HG02763 (cell line): ENCODE measurements around the gene JDP2.
"Not testable (repeated sequence)": the region's sequence is repeated elsewhere in the genome, so short reads cannot be mapped to it uniquely, and the experiment has no call there.

Source experiments
- ATAC-seq: cut with Tn5 transposase; IDR thresholded peaks from one replicate; pipeline ENCODE4 v1.9.1; 2021; ENCODE audit warnings: mild to moderate bottlenecking, moderate library complexity; ENCODE audit not compliant: unreplicated experiment

JDP2 gene

GRCh38 chr14:75427482-75428229 is at the start of gene JDP2:
Gene JDP2 (plus strand): TSS chr14:75428022. CDS start chr14:75437921, 9,899 bp downstream.
- ATAC-seq, result peak; percentile 38

GRCh38 chr14:75379246-75379929 is 48.4 kb upstream of the JDP2 start:
- ATAC-seq, result no peak

GRCh38 chr14:75379930-75380270 is 47.9 kb upstream of the JDP2 start:
- ATAC-seq, result no peak

GRCh38 chr14:75380656-75381055 is 47.2 kb upstream of the JDP2 start:
- ATAC-seq, result no peak

- no peak for ATAC-seq
Measured at GRCh38 chr14:75381642-75382041, 46.2 kb upstream of the JDP2 start.

- ATAC-seq, result not testable (repeated sequence)
Measured at GRCh38 chr14:75383219-75383618, 44.6 kb upstream of the JDP2 start.

- no peak for ATAC-seq
Measured at GRCh38 chr14:75383721-75384120, 44.1 kb upstream of the JDP2 start.

GRCh38 chr14:75389679-75390078 is 38.1 kb upstream of the JDP2 start:
- ATAC-seq, result no peak

GRCh38 chr14:75390183-75390582 is 37.6 kb upstream of the JDP2 start:
- no peak for ATAC-seq

- ATAC-seq, result no peak
Measured at GRCh38 chr14:75391953-75392352, 35.9 kb upstream of the JDP2 start.

- no peak for ATAC-seq
Measured at GRCh38 chr14:75392686-75393641, 34.9 kb upstream of the JDP2 start.

GRCh38 chr14:75393794-75394193 is 34.0 kb upstream of the JDP2 start:
- ATAC-seq, result no peak

GRCh38 chr14:75395862-75396261 is 32.0 kb upstream of the JDP2 start:
- no peak for ATAC-seq

GRCh38 chr14:75399321-75399720 is 28.5 kb upstream of the JDP2 start:
- no peak for ATAC-seq

GRCh38 chr14:75399843-75400775 is 27.7 kb upstream of the JDP2 start:
- no peak for ATAC-seq

- no peak for ATAC-seq
Measured at GRCh38 chr14:75401361-75401760, 26.5 kb upstream of the JDP2 start.

GRCh38 chr14:75402867-75403413 is 24.9 kb upstream of the JDP2 start:
- no peak for ATAC-seq

GRCh38 chr14:75404847-75405246 is 23.0 kb upstream of the JDP2 start:
- no peak for ATAC-seq

GRCh38 chr14:75406102-75406501 is 21.7 kb upstream of the JDP2 start:
- ATAC-seq, result no peak

- ATAC-seq, result no peak
Measured at GRCh38 chr14:75406856-75407255, 21.0 kb upstream of the JDP2 start.
